SK-N-SH treated with all-trans-retinoic acid at 6 μM for 48 hours (cell line): ENCODE measurements around the gene SMYD3.

Experiments
- ATAC-seq: fragments of 200-7000 bp; cut with Tn5 transposase; 3 replicates; pipeline ENCODE4 v1.9.1; 2020; ENCODE audit warnings: mild to moderate bottlenecking, moderate library complexity
- ARNTL ChIP-seq: fragments of 450-650 bp; formaldehyde crosslinking; IDR thresholded peaks from 2 replicates; pipeline ENCODE4 v1.5.0; 2020; ENCODE audit warnings: low read depth, mild to moderate bottlenecking, moderate library complexity, borderline replicate concordance
- CSDC2 ChIP-seq: fragments of 250-450 bp; sonication (Bioruptor Pico); IDR thresholded peaks from 2 replicates; pipeline ENCODE4 v1.5.0; 2020; ENCODE audit warnings: mild to moderate bottlenecking, moderate library complexity
- GLIS3 ChIP-seq: fragments of 250-450 bp; sonication (Bioruptor Pico); IDR thresholded peaks from 2 replicates; pipeline ENCODE4 v1.5.0; 2020; ENCODE audit warnings: mild to moderate bottlenecking, moderate library complexity
- ISL1 ChIP-seq: fragments of 250-450 bp; sonication (Bioruptor Pico); IDR thresholded peaks from 2 replicates; pipeline ENCODE4 v2.1.2; 2022; ENCODE audit warnings: mild to moderate bottlenecking, moderate library complexity
- OSR1 ChIP-seq: fragments of 250-450 bp; sonication (Bioruptor Pico); IDR thresholded peaks from 2 replicates; pipeline ENCODE4 v1.8.0; 2022; ENCODE audit warnings: moderate library complexity, mild to moderate bottlenecking, inconsistent platforms
- RARB ChIP-seq: fragments of 250-450 bp; sonication (Bioruptor Pico); IDR thresholded peaks from 2 replicates; pipeline ENCODE4 v1.8.0; 2021; ENCODE audit warnings: mild to moderate bottlenecking, moderate library complexity
- SNAI2 ChIP-seq: fragments of 250-450 bp; sonication (Bioruptor Pico); IDR thresholded peaks from 2 replicates; pipeline ENCODE4 v1.5.0; 2020; ENCODE audit warnings: mild to moderate bottlenecking, moderate library complexity
- TCF4 ChIP-seq: fragments of 250-450 bp; sonication (Bioruptor Pico); IDR thresholded peaks from 2 replicates; pipeline ENCODE4 v1.8.0; 2021; ENCODE audit warnings: mild to moderate bottlenecking, moderate library complexity, borderline replicate concordance
- TOX ChIP-seq: fragments of 250-450 bp; sonication (Bioruptor Pico); IDR thresholded peaks from 2 replicates; pipeline ENCODE4 v1.8.0; 2021; ENCODE audit warnings: mild to moderate bottlenecking, moderate library complexity, borderline replicate concordance
- ZC3H10 ChIP-seq: fragments of 250-450 bp; sonication (Bioruptor Pico); IDR thresholded peaks from 2 replicates; pipeline ENCODE4 v1.5.1; 2021; ENCODE audit warnings: mild to moderate bottlenecking, moderate library complexity
- ZFP3 ChIP-seq: fragments of 250-450 bp; sonication (Bioruptor Pico); IDR thresholded peaks from 2 replicates; pipeline ENCODE4 v1.5.0; 2020; ENCODE audit warnings: mild to moderate bottlenecking, moderate library complexity
- ZFP30 ChIP-seq: fragments of 450-650 bp; formaldehyde crosslinking; IDR thresholded peaks from 2 replicates; pipeline ENCODE4 v1.5.0; 2022; ENCODE audit warnings: mild to moderate bottlenecking, moderate library complexity
- ZNF565 ChIP-seq: fragments of 450-650 bp; formaldehyde crosslinking; conservative IDR thresholded peaks from 2 replicates; pipeline ENCODE4 v1.5.0; 2020; ENCODE audit warnings: low read depth, mild to moderate bottlenecking, moderate library complexity
- ZNF8 ChIP-seq: fragments of 450-650 bp; formaldehyde crosslinking; IDR thresholded peaks from 2 replicates; pipeline ENCODE4 v1.5.0; 2020; ENCODE audit warnings: mild to moderate bottlenecking, moderate library complexity
- TF ChIP-seq, protein P1 (sequence below): fragments of 250-450 bp; sonication (Bioruptor Pico); IDR thresholded peaks from 2 replicates; pipeline ENCODE4 v1.5.1; 2021; ENCODE audit warnings: mild to moderate bottlenecking, moderate library complexity
- TF ChIP-seq, protein P2 (sequence below): fragments of 250-450 bp; sonication (Bioruptor Pico); IDR thresholded peaks from 2 replicates; pipeline ENCODE4 v1.8.0; 2020; ENCODE audit warnings: mild to moderate bottlenecking, moderate library complexity, borderline replicate concordance
- TF ChIP-seq, protein P3 (sequence below): fragments of 250-450 bp; sonication (Bioruptor Pico); IDR thresholded peaks from 2 replicates; pipeline ENCODE4 v1.5.0; 2020; ENCODE audit warnings: mild to moderate bottlenecking, moderate library complexity
- TF ChIP-seq, protein P4 (sequence below): fragments of 250-450 bp; sonication (Bioruptor Pico); IDR thresholded peaks from 2 replicates; pipeline ENCODE4 v1.5.1; 2020; ENCODE audit warnings: low read depth, mild to moderate bottlenecking, moderate library complexity
- TF ChIP-seq, protein P5 (sequence below): fragments of 250-450 bp; sonication (Bioruptor Pico); IDR thresholded peaks from 2 replicates; pipeline ENCODE4 v1.8.0; 2021; ENCODE audit warnings: low read depth, mild to moderate bottlenecking, moderate library complexity, borderline replicate concordance

Gene SMYD3

DNA sequence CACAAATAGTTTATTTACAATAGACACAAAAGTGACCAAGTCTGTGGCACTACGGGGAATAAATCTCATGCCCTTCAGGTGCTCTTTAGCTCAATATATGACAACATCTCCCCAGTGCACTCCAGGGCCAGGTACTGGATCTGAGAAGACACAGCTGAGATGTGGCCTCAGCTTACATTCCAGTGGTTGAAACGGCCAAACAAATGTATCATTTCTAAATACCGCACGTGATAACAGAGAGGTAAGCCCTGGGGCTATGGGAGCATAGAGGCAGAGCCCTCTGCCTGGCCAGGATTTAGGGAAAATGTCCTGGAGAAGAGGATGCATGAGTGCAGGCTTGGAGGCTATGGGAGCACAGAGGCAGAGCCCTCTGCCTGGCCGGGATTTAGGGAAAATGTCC lies 630.5 kb downstream of the SMYD3 start:
- ATAC-seq, result no peak
- TF ChIP-seq ZNF8 (CRISPR knock-in tag), result no peak
- TF ChIP-seq ZNF565 (CRISPR knock-in tag), result no peak
- TF ChIP-seq TCF4, result no peak
- TF ChIP-seq, protein P1, sequence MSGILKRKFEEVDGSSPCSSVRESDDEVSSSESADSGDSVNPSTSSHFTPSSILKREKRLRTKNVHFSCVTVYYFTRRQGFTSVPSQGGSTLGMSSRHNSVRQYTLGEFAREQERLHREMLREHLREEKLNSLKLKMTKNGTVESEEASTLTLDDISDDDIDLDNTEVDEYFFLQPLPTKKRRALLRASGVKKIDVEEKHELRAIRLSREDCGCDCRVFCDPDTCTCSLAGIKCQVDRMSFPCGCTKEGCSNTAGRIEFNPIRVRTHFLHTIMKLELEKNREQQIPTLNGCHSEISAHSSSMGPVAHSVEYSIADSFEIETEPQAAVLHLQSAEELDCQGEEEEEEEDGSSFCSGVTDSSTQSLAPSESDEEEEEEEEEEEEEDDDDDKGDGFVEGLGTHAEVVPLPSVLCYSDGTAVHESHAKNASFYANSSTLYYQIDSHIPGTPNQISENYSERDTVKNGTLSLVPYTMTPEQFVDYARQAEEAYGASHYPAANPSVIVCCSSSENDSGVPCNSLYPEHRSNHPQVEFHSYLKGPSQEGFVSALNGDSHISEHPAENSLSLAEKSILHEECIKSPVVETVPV, result no peak
- TF ChIP-seq RARB, result no peak
- TF ChIP-seq OSR1 (CRISPR knock-in tag), result no peak
- TF ChIP-seq, protein P2, sequence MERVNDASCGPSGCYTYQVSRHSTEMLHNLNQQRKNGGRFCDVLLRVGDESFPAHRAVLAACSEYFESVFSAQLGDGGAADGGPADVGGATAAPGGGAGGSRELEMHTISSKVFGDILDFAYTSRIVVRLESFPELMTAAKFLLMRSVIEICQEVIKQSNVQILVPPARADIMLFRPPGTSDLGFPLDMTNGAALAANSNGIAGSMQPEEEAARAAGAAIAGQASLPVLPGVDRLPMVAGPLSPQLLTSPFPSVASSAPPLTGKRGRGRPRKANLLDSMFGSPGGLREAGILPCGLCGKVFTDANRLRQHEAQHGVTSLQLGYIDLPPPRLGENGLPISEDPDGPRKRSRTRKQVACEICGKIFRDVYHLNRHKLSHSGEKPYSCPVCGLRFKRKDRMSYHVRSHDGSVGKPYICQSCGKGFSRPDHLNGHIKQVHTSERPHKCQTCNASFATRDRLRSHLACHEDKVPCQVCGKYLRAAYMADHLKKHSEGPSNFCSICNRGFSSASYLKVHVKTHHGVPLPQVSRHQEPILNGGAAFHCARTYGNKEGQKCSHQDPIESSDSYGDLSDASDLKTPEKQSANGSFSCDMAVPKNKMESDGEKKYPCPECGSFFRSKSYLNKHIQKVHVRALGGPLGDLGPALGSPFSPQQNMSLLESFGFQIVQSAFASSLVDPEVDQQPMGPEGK, result no peak

DNA sequence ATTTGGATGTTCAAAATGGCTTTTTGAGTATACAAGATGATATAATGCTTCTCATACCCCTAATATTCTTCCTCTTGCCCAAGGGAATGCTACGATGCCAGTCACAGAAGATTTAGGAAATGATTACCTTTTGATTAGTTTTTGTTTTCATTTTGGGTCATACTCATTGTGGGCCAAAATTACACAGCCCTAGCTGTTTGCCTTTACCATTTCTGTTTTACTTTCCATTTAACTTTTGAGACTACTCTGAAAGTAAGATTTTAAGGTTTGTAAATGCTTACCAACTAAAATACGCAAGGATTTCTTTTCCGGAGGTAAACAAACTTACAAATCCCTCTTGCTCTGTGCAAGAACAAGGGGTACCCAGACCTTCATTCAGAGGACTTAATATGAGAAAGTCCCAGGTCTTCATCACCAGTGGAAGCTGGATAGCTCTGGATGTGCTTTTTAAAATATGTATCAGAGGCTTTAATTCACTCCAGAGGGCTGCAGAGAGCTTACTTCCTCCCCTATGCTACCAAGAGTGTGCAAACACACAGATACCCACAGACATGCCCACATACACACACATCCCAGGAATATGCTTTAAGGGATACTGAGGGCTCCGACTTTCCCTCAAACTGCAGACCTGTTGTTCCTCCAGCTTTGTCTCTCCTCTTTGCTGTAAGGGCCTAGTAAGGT lies 631.4 kb downstream of the SMYD3 start:
- TF ChIP-seq ZC3H10 (CRISPR knock-in tag) (no peak), TCF4 (no peak), ZFP30 (CRISPR knock-in tag) (no peak), CSDC2 (CRISPR knock-in tag) (no peak), ARNTL (no peak), ZNF8 (CRISPR knock-in tag) (no peak), ISL1 (CRISPR knock-in tag) (no peak), GLIS3 (CRISPR knock-in tag) (no peak), ZFP3 (no peak), OSR1 (CRISPR knock-in tag) (no peak), SNAI2 (CRISPR knock-in tag) (no peak), TOX (CRISPR knock-in tag) (no peak)
- TF ChIP-seq, protein P3, sequence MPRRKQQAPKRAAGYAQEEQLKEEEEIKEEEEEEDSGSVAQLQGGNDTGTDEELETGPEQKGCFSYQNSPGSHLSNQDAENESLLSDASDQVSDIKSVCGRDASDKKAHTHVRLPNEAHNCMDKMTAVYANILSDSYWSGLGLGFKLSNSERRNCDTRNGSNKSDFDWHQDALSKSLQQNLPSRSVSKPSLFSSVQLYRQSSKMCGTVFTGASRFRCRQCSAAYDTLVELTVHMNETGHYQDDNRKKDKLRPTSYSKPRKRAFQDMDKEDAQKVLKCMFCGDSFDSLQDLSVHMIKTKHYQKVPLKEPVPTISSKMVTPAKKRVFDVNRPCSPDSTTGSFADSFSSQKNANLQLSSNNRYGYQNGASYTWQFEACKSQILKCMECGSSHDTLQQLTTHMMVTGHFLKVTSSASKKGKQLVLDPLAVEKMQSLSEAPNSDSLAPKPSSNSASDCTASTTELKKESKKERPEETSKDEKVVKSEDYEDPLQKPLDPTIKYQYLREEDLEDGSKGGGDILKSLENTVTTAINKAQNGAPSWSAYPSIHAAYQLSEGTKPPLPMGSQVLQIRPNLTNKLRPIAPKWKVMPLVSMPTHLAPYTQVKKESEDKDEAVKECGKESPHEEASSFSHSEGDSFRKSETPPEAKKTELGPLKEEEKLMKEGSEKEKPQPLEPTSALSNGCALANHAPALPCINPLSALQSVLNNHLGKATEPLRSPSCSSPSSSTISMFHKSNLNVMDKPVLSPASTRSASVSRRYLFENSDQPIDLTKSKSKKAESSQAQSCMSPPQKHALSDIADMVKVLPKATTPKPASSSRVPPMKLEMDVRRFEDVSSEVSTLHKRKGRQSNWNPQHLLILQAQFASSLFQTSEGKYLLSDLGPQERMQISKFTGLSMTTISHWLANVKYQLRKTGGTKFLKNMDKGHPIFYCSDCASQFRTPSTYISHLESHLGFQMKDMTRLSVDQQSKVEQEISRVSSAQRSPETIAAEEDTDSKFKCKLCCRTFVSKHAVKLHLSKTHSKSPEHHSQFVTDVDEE (CRISPR knock-in tag), result no peak
- TF ChIP-seq, protein P1, result no peak
- TF ChIP-seq, protein P4, sequence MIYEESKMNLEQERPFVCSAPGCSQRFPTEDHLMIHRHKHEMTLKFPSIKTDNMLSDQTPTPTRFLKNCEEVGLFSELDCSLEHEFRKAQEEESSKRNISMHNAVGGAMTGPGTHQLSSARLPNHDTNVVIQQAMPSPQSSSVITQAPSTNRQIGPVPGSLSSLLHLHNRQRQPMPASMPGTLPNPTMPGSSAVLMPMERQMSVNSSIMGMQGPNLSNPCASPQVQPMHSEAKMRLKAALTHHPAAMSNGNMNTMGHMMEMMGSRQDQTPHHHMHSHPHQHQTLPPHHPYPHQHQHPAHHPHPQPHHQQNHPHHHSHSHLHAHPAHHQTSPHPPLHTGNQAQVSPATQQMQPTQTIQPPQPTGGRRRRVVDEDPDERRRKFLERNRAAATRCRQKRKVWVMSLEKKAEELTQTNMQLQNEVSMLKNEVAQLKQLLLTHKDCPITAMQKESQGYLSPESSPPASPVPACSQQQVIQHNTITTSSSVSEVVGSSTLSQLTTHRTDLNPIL, result no peak
- TF ChIP-seq, protein P2, result no peak
- TF ChIP-seq, protein P5, sequence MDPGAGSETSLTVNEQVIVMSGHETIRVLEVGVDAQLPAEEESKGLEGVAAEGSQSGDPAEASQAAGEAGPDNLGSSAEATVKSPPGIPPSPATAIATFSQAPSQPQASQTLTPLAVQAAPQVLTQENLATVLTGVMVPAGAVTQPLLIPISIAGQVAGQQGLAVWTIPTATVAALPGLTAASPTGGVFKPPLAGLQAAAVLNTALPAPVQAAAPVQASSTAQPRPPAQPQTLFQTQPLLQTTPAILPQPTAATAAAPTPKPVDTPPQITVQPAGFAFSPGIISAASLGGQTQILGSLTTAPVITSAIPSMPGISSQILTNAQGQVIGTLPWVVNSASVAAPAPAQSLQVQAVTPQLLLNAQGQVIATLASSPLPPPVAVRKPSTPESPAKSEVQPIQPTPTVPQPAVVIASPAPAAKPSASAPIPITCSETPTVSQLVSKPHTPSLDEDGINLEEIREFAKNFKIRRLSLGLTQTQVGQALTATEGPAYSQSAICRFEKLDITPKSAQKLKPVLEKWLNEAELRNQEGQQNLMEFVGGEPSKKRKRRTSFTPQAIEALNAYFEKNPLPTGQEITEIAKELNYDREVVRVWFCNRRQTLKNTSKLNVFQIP (CRISPR knock-in tag), result no peak
- ATAC-seq, result peak; percentile 32
